Measurements from ENCODE around the gene TNFAIP3.

Gene TNFAIP3

GRCh38 chr6:137824556-137824879, 42.5 kb upstream of the TNFAIP3 start:
- Histone ChIP-seq H3K9ac (ENCODE audit: insufficient read length, low read depth) (no peak overlapping the region), H3K9me3 (ENCODE audit: insufficient read depth, low read length) (no peaks in the 10 kb centered on the region), H3K36me3 (ENCODE audit: insufficient read depth, insufficient read length, low read length) (no peaks in the 10 kb centered on the region), H3K4me3 (ENCODE audit: insufficient read length, low read depth) (no peak overlapping the region), H3K4me1 (ENCODE audit: insufficient read depth, insufficient read length) (no peaks in the 10 kb centered on the region), H3K27me3 (ENCODE audit: insufficient read depth, insufficient read length) (no peaks in the 10 kb centered on the region)
- TF ChIP-seq YY1 (IDR thresholded peaks at IDR 0.05; ENCODE audit: insufficient read depth, insufficient read length) (no peak), SUZ12 (IDR thresholded peaks at IDR 0.05; ENCODE audit: extremely low read depth, insufficient read depth, insufficient read length) (no peak), ZNF274 (IDR thresholded peaks at IDR 0.05; ENCODE audit: low read depth, low read length) (no peak)
- no peak for DNase-seq (ENCODE audit: low read depth, low spot score)

GRCh38 chr6:137824896-137825295, 42.2 kb upstream of the TNFAIP3 start:
- no peak for DNase-seq (ENCODE audit: low read depth, low spot score)
- Histone ChIP-seq H3K27me3 (ENCODE audit: insufficient read depth, insufficient read length) (no peaks in the 10 kb centered on the region), H3K4me3 (ENCODE audit: insufficient read length, low read depth) (no peak overlapping the region), H3K36me3 (ENCODE audit: insufficient read depth, insufficient read length, low read length) (no peaks in the 10 kb centered on the region), H3K9ac (ENCODE audit: insufficient read length, low read depth) (no peak overlapping the region), H3K4me1 (ENCODE audit: insufficient read depth, insufficient read length) (no peaks in the 10 kb centered on the region), H3K9me3 (ENCODE audit: insufficient read depth, low read length) (no peaks in the 10 kb centered on the region)
- no peak for TF ChIP-seq SUZ12 (IDR thresholded peaks at IDR 0.05; ENCODE audit: extremely low read depth, insufficient read depth, insufficient read length)

- no peaks in the 10 kb centered on the region for H3K4me1 ChIP-seq (ENCODE audit: insufficient read depth, insufficient read length)
- no peak overlapping the region for H3K9ac ChIP-seq (ENCODE audit: insufficient read length, low read depth)
Observed at GRCh38 chr6:137827411-137827940, 39.6 kb upstream of the TNFAIP3 start.

GRCh38 chr6:137827977-137828810, 38.9 kb upstream of the TNFAIP3 start:
- DNase-seq (ENCODE audit: low read depth, low spot score), result no peak
- H3K9ac ChIP-seq (ENCODE audit: insufficient read length, low read depth), result no peak overlapping the region
- H3K4me3 ChIP-seq (ENCODE audit: insufficient read length, low read depth), result no peak overlapping the region
- TF ChIP-seq SUZ12 (IDR thresholded peaks at IDR 0.05; ENCODE audit: extremely low read depth, insufficient read depth, insufficient read length) (no peak), ZNF274 (IDR thresholded peaks at IDR 0.05; ENCODE audit: low read depth, low read length) (no peak), YY1 (IDR thresholded peaks at IDR 0.05; ENCODE audit: insufficient read depth, insufficient read length) (no peak)
- no peaks in the 10 kb centered on the region for H3K9me3 ChIP-seq (ENCODE audit: insufficient read depth, low read length)
- no peaks in the 10 kb centered on the region for H3K27me3 ChIP-seq (ENCODE audit: insufficient read depth, insufficient read length)
- H3K36me3 ChIP-seq (ENCODE audit: insufficient read depth, insufficient read length, low read length), result no peaks in the 10 kb centered on the region
- no peaks in the 10 kb centered on the region for H3K4me1 ChIP-seq (ENCODE audit: insufficient read depth, insufficient read length)

More at GRCh38 chr6:137827411-137827940, 39.6 kb upstream of the TNFAIP3 start:
- no peaks in the 10 kb centered on the region for H3K36me3 ChIP-seq (ENCODE audit: insufficient read depth, insufficient read length, low read length)
- H3K27me3 ChIP-seq (ENCODE audit: insufficient read depth, insufficient read length), result no peaks in the 10 kb centered on the region
- DNase-seq (ENCODE audit: low read depth, low spot score), result no peak
- no peaks in the 10 kb centered on the region for H3K9me3 ChIP-seq (ENCODE audit: insufficient read depth, low read length)
- H3K4me3 ChIP-seq (ENCODE audit: insufficient read length, low read depth), result no peak overlapping the region
- TF ChIP-seq YY1 (IDR thresholded peaks at IDR 0.05; ENCODE audit: insufficient read depth, insufficient read length) (no peak), ZNF274 (IDR thresholded peaks at IDR 0.05; ENCODE audit: low read depth, low read length) (no peak), SUZ12 (IDR thresholded peaks at IDR 0.05; ENCODE audit: extremely low read depth, insufficient read depth, insufficient read length) (no peak)

GRCh38 chr6:137829641-137830083, 37.4 kb upstream of the TNFAIP3 start:
- no peak for TF ChIP-seq YY1 (IDR thresholded peaks at IDR 0.05; ENCODE audit: insufficient read depth, insufficient read length)
- no peak for TF ChIP-seq ZNF274 (IDR thresholded peaks at IDR 0.05; ENCODE audit: low read depth, low read length)
- no peak for TF ChIP-seq SUZ12 (IDR thresholded peaks at IDR 0.05; ENCODE audit: extremely low read depth, insufficient read depth, insufficient read length)
- DNase-seq (ENCODE audit: low read depth, low spot score), result no peak
- H3K9ac ChIP-seq (ENCODE audit: insufficient read length, low read depth), result no peak overlapping the region

GRCh38 chr6:137830511-137830911, 36.5 kb upstream of the TNFAIP3 start:
- H3K27me3 ChIP-seq (ENCODE audit: insufficient read depth, insufficient read length), result no peaks in the 10 kb centered on the region
- no peak for DNase-seq (ENCODE audit: low read depth, low spot score)
- no peaks in the 10 kb centered on the region for H3K36me3 ChIP-seq (ENCODE audit: insufficient read depth, insufficient read length, low read length)
- H3K4me1 ChIP-seq (ENCODE audit: insufficient read depth, insufficient read length), result no peaks in the 10 kb centered on the region
- no peak for TF ChIP-seq ZNF274 (IDR thresholded peaks at IDR 0.05; ENCODE audit: low read depth, low read length)
- TF ChIP-seq SUZ12 (IDR thresholded peaks at IDR 0.05; ENCODE audit: extremely low read depth, insufficient read depth, insufficient read length), result no peak
- TF ChIP-seq YY1 (IDR thresholded peaks at IDR 0.05; ENCODE audit: insufficient read depth, insufficient read length), result no peak
- no peak overlapping the region for H3K9ac ChIP-seq (ENCODE audit: insufficient read length, low read depth)
- no peaks in the 10 kb centered on the region for H3K9me3 ChIP-seq (ENCODE audit: insufficient read depth, low read length)
- H3K4me3 ChIP-seq (ENCODE audit: insufficient read length, low read depth), result no peak overlapping the region

More at GRCh38 chr6:137829641-137830083, 37.4 kb upstream of the TNFAIP3 start:
- no peaks in the 10 kb centered on the region for H3K4me1 ChIP-seq (ENCODE audit: insufficient read depth, insufficient read length)
- no peak overlapping the region for H3K4me3 ChIP-seq (ENCODE audit: insufficient read length, low read depth)
- no peaks in the 10 kb centered on the region for H3K36me3 ChIP-seq (ENCODE audit: insufficient read depth, insufficient read length, low read length)
- H3K9me3 ChIP-seq (ENCODE audit: insufficient read depth, low read length), result no peaks in the 10 kb centered on the region
- H3K27me3 ChIP-seq (ENCODE audit: insufficient read depth, insufficient read length), result no peaks in the 10 kb centered on the region

GRCh38 chr6:137832110-137832509, 34.9 kb upstream of the TNFAIP3 start:
- Histone ChIP-seq H3K27me3 (ENCODE audit: insufficient read depth, insufficient read length) (no peaks in the 10 kb centered on the region), H3K4me3 (ENCODE audit: insufficient read length, low read depth) (no peak overlapping the region), H3K4me1 (ENCODE audit: insufficient read depth, insufficient read length) (no peaks in the 10 kb centered on the region), H3K9ac (ENCODE audit: insufficient read length, low read depth) (no peak overlapping the region), H3K36me3 (ENCODE audit: insufficient read depth, insufficient read length, low read length) (no peaks in the 10 kb centered on the region), H3K9me3 (ENCODE audit: insufficient read depth, low read length) (no peaks in the 10 kb centered on the region)
- TF ChIP-seq ZNF274 (IDR thresholded peaks at IDR 0.05; ENCODE audit: low read depth, low read length) (no peak), SUZ12 (IDR thresholded peaks at IDR 0.05; ENCODE audit: extremely low read depth, insufficient read depth, insufficient read length) (no peak), YY1 (IDR thresholded peaks at IDR 0.05; ENCODE audit: insufficient read depth, insufficient read length) (no peak)
- no peak for DNase-seq (ENCODE audit: low read depth, low spot score)

Data from NT2/D1 (cell line).